KMS-11 (cell line): ENCODE measurements around the gene NPRL2.

ENCODE experiments used
- H2AFZ ChIP-seq: fragments of 200-600 bp; sonication (generic); 2 replicates; pipeline ENCODE4 v1.6.1; 2016; ENCODE audit warnings: antibody characterized with exemption, mixed run types, low read depth
- H3K27ac ChIP-seq: fragments of 200-600 bp; sonication (generic); 2 replicates; pipeline ENCODE4 v1.6.1; 2016; ENCODE audit warnings: mild to moderate bottlenecking, mixed run types
- H3K27me3 ChIP-seq: fragments of 200-600 bp; sonication (generic); 2 replicates; pipeline ENCODE4 v1.6.1; 2017; ENCODE audit warnings: mild to moderate bottlenecking, low read depth, mixed run types, moderate library complexity; ENCODE audit not compliant: insufficient read depth
- H3K36me3 ChIP-seq: fragments of 200-600 bp; sonication (generic); 2 replicates; pipeline ENCODE4 v1.6.1; 2017; ENCODE audit warnings: mild to moderate bottlenecking, mixed run types; ENCODE audit not compliant: insufficient read depth
- H3K4me1 ChIP-seq: fragments of 200-600 bp; sonication (generic); 2 replicates; pipeline ENCODE4 v1.6.1; 2016; ENCODE audit warnings: mild to moderate bottlenecking, low read depth, mixed run types; ENCODE audit not compliant: poor library complexity, severe bottlenecking
- H3K4me2 ChIP-seq: fragments of 200-600 bp; sonication (generic); 2 replicates; pipeline ENCODE4 v1.7.0; 2016; ENCODE audit warnings: mild to moderate bottlenecking, mixed run types
- H3K4me3 ChIP-seq: fragments of 200-600 bp; sonication (generic); IDR thresholded peaks from 2 replicates; pipeline ENCODE4 v1.6.1; 2017; ENCODE audit warnings: low read depth, low read length, mixed read lengths; ENCODE audit not compliant: insufficient read depth
- H3K79me2 ChIP-seq: fragments of 200-600 bp; sonication (generic); 2 replicates; pipeline ENCODE4 v1.6.1; 2016; ENCODE audit warnings: low read depth, mixed run types; ENCODE audit not compliant: insufficient read depth
- H3K9ac ChIP-seq: fragments of 200-600 bp; sonication (generic); 2 replicates; pipeline ENCODE4 v1.6.1; 2016; ENCODE audit warnings: mild to moderate bottlenecking, mixed run types
- H4K20me1 ChIP-seq: fragments of 200-600 bp; sonication (generic); 2 replicates; pipeline ENCODE4 v1.6.1; 2016; ENCODE audit warnings: mild to moderate bottlenecking, mixed run types; ENCODE audit not compliant: insufficient read depth
- CTCF ChIP-seq: fragments of 200-600 bp; sonication (generic); conservative IDR thresholded peaks from 2 replicates; pipeline ENCODE4 v1.6.1; 2017; ENCODE audit warnings: low read depth, mild to moderate bottlenecking, antibody characterized with exemption, low read length, moderate library complexity, mixed read lengths

NPRL2 gene

GRCh38 chr3:50340448-50341329 is 9.9 kb downstream of the NPRL2 start, which contains the start of gene RASSF1:
Gene RASSF1 (minus strand): TSS chr3:50340836. CDS start chr3:50340805, 31 bp downstream.
- TF ChIP-seq CTCF = no peak
- Histone ChIP-seq H3K27me3 (no peaks in the 10 kb centered on the region), H3K4me1 (no peaks in the 10 kb centered on the region), H2AFZ (no peak within 1 kb of the TSS), H3K9ac (no peak within 1 kb of the TSS), H3K79me2 (peaks cover 13% of the 10 kb centered on the region), H3K36me3 (no peaks in the 10 kb centered on the region), H3K27ac (no peak within 1 kb of the TSS), H3K4me3 (no peak within 1 kb of the TSS), H3K4me2 (no peak within 1 kb of the TSS), H4K20me1 (no peaks in the 10 kb centered on the region)

- Histone ChIP-seq H3K36me3 (no peaks in the 10 kb centered on the region), H3K4me3 (no peak overlapping the region), H4K20me1 (no peaks in the 10 kb centered on the region), H3K4me2 (no peak overlapping the region), H3K4me1 (no peaks in the 10 kb centered on the region), H3K79me2 (peaks cover 19% of the 10 kb centered on the region), H3K9ac (no peak overlapping the region), H3K27ac (no peak overlapping the region), H2AFZ (no peak overlapping the region), H3K27me3 (no peaks in the 10 kb centered on the region)
- no peak for TF ChIP-seq CTCF
Measured at GRCh38 chr3:50340147-50340447, 10.5 kb downstream of the NPRL2 start.

GRCh38 chr3:50339485-50340146 is 11.0 kb downstream of the NPRL2 start:
- peaks cover 24% of the 10 kb centered on the region for H3K79me2 ChIP-seq
- H3K27me3 ChIP-seq = no peaks in the 10 kb centered on the region
- no peak overlapping the region for H3K9ac ChIP-seq
- no peak overlapping the region for H3K27ac ChIP-seq
- no peak overlapping the region for H3K4me3 ChIP-seq
- H3K4me1 ChIP-seq = no peaks in the 10 kb centered on the region
- H3K36me3 ChIP-seq = no peaks in the 10 kb centered on the region
- TF ChIP-seq CTCF = no peak
- no peak overlapping the region for H3K4me2 ChIP-seq
- no peaks in the 10 kb centered on the region for H4K20me1 ChIP-seq
- H2AFZ ChIP-seq = no peak overlapping the region

GRCh38 chr3:50338965-50339364 is 11.6 kb downstream of the NPRL2 start:
- peaks cover 30% of the 10 kb centered on the region for H3K79me2 ChIP-seq

More at GRCh38 chr3:50338965-50339364, 11.6 kb downstream of the NPRL2 start:
- H3K27me3 ChIP-seq = no peaks in the 10 kb centered on the region
- H3K27ac ChIP-seq = no peak overlapping the region
- no peak overlapping the region for H3K4me3 ChIP-seq
- no peaks in the 10 kb centered on the region for H3K4me1 ChIP-seq
- no peak for TF ChIP-seq CTCF
- no peak overlapping the region for H2AFZ ChIP-seq
- no peak overlapping the region for H3K9ac ChIP-seq
- H3K4me2 ChIP-seq = no peak overlapping the region
- no peaks in the 10 kb centered on the region for H4K20me1 ChIP-seq
- no peaks in the 10 kb centered on the region for H3K36me3 ChIP-seq
